Activated CD4-positive, alpha-beta T cell treated with anti-CD3 and anti-CD28 coated beads for 24 hours (primary cell): ENCODE data around the gene MUC6.

Source experiments
- DNase-seq, 2 donors: peaks; one replicate each; pipeline ENCODE4 v3.0.0-alpha.2; 2020; ENCODE audit warnings: low read depth in 2 of 2

Gene MUC6

DNA sequence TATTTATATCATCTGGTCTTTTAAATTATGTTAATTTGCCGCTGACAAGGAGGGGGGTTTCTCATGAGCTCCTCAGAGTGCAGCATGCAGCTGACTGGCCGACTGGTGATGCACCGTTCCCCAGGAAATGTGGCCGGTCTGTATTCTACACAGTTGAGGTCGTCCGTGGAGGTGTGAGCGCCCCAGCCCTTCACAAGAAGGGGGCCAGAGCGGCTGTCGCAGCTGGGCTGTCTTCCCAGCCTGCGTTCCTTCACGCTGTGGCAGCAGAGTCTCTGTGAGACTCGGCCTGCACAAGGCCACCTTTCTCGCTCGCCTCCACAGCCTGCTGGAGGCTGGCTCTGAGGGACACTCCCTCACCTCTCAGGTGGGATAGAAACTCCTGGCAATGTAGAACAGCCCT lies 67.7 kb downstream of the MUC6 start:
- DNase-seq = no peak

DNA sequence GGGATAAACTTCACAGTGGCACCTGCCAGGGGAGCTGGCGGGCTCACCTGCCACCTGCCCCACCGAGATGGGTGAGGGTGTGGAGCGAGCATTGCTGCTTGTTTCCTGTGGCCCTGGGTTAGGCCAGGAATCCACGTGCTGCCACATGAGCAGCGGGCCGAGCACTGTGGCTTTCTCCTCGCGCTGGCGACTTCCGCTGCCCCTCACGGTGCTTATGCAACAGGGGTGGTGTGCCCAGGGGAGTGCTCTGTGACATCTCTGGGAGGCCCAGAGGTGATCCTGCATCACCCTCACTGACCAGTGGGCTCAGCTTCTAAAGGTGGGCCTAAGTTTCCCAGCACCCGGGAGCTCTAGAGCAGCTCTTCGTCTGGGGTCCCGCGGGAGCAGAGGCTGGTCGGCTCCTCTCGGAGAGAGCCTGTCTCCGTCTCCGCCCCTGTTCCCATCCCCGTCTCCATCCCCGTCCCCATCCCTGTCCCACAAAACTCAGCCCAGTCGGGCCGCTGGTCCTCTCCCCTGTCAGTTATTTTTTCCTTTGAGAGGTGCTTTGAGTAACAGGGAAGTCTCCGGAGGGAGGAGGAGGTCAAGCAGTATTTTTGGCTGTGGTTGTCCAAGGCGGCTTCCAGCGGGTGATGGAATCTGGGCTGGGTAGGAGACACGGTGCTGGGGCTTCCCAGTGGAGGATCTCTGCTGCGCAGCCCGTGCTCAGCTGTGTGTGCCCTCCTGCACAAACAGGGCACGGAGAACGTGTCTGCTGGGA lies 68.3 kb downstream of the MUC6 start:
- no peak for DNase-seq

DNA sequence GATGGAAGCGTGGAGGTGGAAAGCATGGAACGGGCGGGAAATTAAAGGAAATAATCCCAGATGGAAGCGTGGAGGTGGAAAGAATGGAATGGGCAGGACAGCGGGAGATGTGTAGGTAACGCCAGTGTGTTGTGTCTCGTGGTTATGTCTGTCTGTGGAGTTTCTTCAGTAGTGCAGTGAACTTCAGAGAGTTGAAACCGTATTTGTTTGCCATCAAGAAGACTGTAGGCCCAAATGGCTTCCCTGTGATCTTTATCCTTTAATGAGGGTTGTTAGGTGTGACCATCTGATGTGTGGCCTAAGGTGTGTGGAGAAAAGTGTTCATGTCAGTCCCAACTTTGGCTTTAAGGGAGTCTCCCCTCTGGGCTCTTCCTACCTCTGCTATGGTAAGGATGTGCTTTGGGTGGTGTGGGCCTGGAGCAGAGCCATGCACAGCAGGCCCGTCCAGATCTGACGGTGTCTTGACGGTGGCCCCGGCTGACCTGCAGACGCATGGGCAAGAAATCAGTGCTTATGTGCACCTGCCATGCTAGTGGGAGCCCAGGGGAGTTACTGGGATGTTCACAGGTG lies 71.2 kb downstream of the MUC6 start:
- no peak for DNase-seq

DNA sequence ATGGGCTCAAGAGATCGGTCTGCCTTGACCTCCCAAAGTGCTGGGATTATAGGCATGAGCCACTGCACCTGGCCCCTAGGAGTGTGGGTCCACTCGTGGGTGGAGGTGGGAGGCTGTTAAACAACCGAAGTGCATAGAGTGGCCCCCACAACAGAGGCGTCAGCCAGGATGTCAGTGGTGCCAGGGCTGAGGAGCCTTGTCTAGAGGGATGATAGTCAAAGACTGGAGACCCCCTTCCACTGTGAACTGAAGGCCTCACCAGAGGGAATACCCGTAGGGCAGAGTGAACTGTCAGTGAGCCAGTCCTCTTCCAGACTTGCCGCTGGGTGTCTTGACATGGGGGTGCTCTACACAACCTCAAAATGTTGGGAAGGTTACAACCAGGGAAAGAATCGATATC lies 72.7 kb downstream of the MUC6 start:
- DNase-seq = no peak
